Activated CD8-positive, alpha-beta T cell treated with anti-CD3 and anti-CD28 coated beads for 36 hours (primary cell): ENCODE results near the gene CRX. TPM values are rescaled to one million over a fixed set of nuclear protein-coding genes. Genes with fewer than 3 reads are reported as not detected.

Source experiments
- ATAC-seq: fragments of 200-7000 bp; cut with Tn5 transposase; one replicate; pipeline ENCODE4 v1.10.0; 2021; ENCODE audit warnings: mild to moderate bottlenecking, moderate library complexity
- CTCF ChIA-PET: fragments of 350-600 bp; sonication (Branson Sonifier 250); formaldehyde crosslinking; loops from one replicate; lab custom pipeline; 2021; ENCODE audit warnings: antibody characterized with exemption; lab: Charles Lee
- POLR2A ChIA-PET: fragments of 350-600 bp; sonication (Branson Sonifier 250); formaldehyde crosslinking; loops from one replicate; lab custom pipeline; 2021; ENCODE audit warnings: antibody characterized with exemption; lab: Charles Lee
- DNase-seq: peaks from one replicate; pipeline ENCODE4 v3.0.0-alpha.2; 2020
- H3K27ac Mint-ChIP-seq: one replicate; pipeline ENCODE4 v1.8.0; 2021; ENCODE audit warnings: mild to moderate bottlenecking, mixed read lengths
- H3K27me3 Mint-ChIP-seq: one replicate; pipeline ENCODE4 v1.8.0; 2021; ENCODE audit warnings: mixed read lengths
- H3K36me3 Mint-ChIP-seq: one replicate; pipeline ENCODE4 v1.8.0; 2021; ENCODE audit warnings: low read depth, mixed read lengths
- H3K4me1 Mint-ChIP-seq: one replicate; pipeline ENCODE4 v1.8.0; 2021; ENCODE audit warnings: low read depth, mixed read lengths
- H3K4me3 Mint-ChIP-seq: one replicate; pipeline ENCODE4 v1.8.0; 2021; ENCODE audit warnings: mild to moderate bottlenecking, moderate library complexity, mixed read lengths
- H3K9me3 Mint-ChIP-seq: one replicate; pipeline ENCODE4 v1.8.0; 2021; ENCODE audit warnings: mixed read lengths
- CTCF ChIP-seq: fragments of 200-600 bp; IDR thresholded peaks from one replicate; pipeline ENCODE4 v1.8.0; 2022; ENCODE audit warnings: antibody characterized with exemption, mild to moderate bottlenecking
- intact Hi-C: fragments of 100-400 bp; cut with micrococcal nuclease; formaldehyde crosslinking; loops from one replicate; pipeline ENCODE4 v1.10.0; 2022
- total RNA-seq, 2 experiments: library from RNA; stranded (reverse); gene quantifications; one replicate each; pipeline ENCODE4 v1.2.3, GENCODE V29; 2021

Gene CRX
- total RNA-seq, 2 experiments from 2014 or later: not detected

GRCh38 chr19:47790398-47790814 lies 31.3 kb upstream of the CRX start:
- Mint-ChIP-seq H3K4me3 (no peak overlapping the region), H3K36me3 (peaks cover under 1% of the 10 kb centered on the region), H3K27me3 (peaks cover 1% of the 10 kb centered on the region), H3K9me3 (no peaks in the 10 kb centered on the region), H3K4me1 (peaks cover 5% of the 10 kb centered on the region), H3K27ac (no peak overlapping the region)
- TF ChIP-seq CTCF: peak; percentile 97
- intact Hi-C loops: no loop called here
- peak; percentile 86 for ATAC-seq
- ChIA-PET CTCF (interaction anchor here (0.7 to 3.3 kb wide), 19 partner anchors 8 to 165 kb away, joined by 3 to 15 read pairs (median 4); partner anchors contain the start of gene EHD2), POLR2A (no interaction called here)
- DNase-seq: peak; percentile 90

- H3K4me3 Mint-ChIP-seq: no peak overlapping the region
- no peak for TF ChIP-seq CTCF
- no peak overlapping the region for H3K27ac Mint-ChIP-seq
- POLR2A ChIA-PET: no interaction called here
- intact Hi-C loops: no loop called here
- no peaks in the 10 kb centered on the region for H3K9me3 Mint-ChIP-seq
- peaks cover 5% of the 10 kb centered on the region for H3K4me1 Mint-ChIP-seq
- ATAC-seq: no peak
- DNase-seq: no peak
- H3K27me3 Mint-ChIP-seq: peaks cover 3% of the 10 kb centered on the region
- H3K36me3 Mint-ChIP-seq: no peaks in the 10 kb centered on the region
- CTCF ChIA-PET: interaction anchor here (0.7 to 1.6 kb wide), 3 partner anchors 27 to 80 kb away, joined by 3 to 4 read pairs (median 3); partner anchors contain the start of gene EHD2
These were observed 29.1 kb upstream of the CRX start for GRCh38 chr19:47792616-47793015.

- ChIA-PET POLR2A (interaction anchor here (0.6 kb wide), 1 partner anchor 20 kb away, joined by 3 read pairs; no protein-coding TSS in a partner anchor), CTCF (interaction anchor here (0.8 to 1.0 kb wide), 2 partner anchors 14 to 404 kb away, joined by 3 to 4 read pairs; no protein-coding TSS in a partner anchor)
- Mint-ChIP-seq H3K4me3 (no peak overlapping the region), H3K36me3 (no peaks in the 10 kb centered on the region), H3K27ac (no peak overlapping the region), H3K9me3 (no peaks in the 10 kb centered on the region), H3K4me1 (peaks cover 2% of the 10 kb centered on the region), H3K27me3 (peaks cover 8% of the 10 kb centered on the region)
- intact Hi-C loops: no loop called here
- TF ChIP-seq CTCF: no peak
- DNase-seq: no peak
- no peak for ATAC-seq
These were observed 27.2 kb upstream of the CRX start for GRCh38 chr19:47794526-47794925.

GRCh38 chr19:47796785-47797184 lies 25.0 kb upstream of the CRX start:
- no peaks in the 10 kb centered on the region for H3K36me3 Mint-ChIP-seq
- CTCF ChIA-PET: interaction anchor here (0.6 to 1.2 kb wide), 2 partner anchors 18 to 220 kb away, joined by 3 read pairs; no protein-coding TSS in a partner anchor
- H3K27ac Mint-ChIP-seq: no peak overlapping the region
- no peak for ATAC-seq
- intact Hi-C loops: no loop called here
- POLR2A ChIA-PET: no interaction called here
- TF ChIP-seq CTCF: no peak
- DNase-seq: no peak
- no peaks in the 10 kb centered on the region for H3K4me1 Mint-ChIP-seq
- peaks cover 8% of the 10 kb centered on the region for H3K27me3 Mint-ChIP-seq
- H3K4me3 Mint-ChIP-seq: no peak overlapping the region
- no peaks in the 10 kb centered on the region for H3K9me3 Mint-ChIP-seq

- ATAC-seq (no peak), DNase-seq (no peak)
- ChIA-PET POLR2A (no interaction called here), CTCF (interaction anchor here (1.2 kb wide), 1 partner anchor 8 kb away, joined by 4 read pairs; no protein-coding TSS in a partner anchor)
- no peak overlapping the region for H3K4me3 Mint-ChIP-seq
- H3K9me3 Mint-ChIP-seq: no peaks in the 10 kb centered on the region
- H3K27ac Mint-ChIP-seq: no peak overlapping the region
- H3K4me1 Mint-ChIP-seq: no peaks in the 10 kb centered on the region
- H3K36me3 Mint-ChIP-seq: no peaks in the 10 kb centered on the region
- H3K27me3 Mint-ChIP-seq: peaks cover 8% of the 10 kb centered on the region
- no peak for TF ChIP-seq CTCF
- intact Hi-C loops: no loop called here
These were observed 23.5 kb upstream of the CRX start for GRCh38 chr19:47797996-47798903.
